H9 (cell line): ENCODE results near the gene TMEM35B. TPM values are rescaled to one million over a fixed set of nuclear protein-coding genes. Genes with fewer than 3 reads are reported as not detected.

Source experiments
- DNase-seq: peaks from one replicate; pipeline ENCODE4 v3.0.0-alpha.2; 2017
- H2AFZ ChIP-seq: one replicate; pipeline ENCODE4 v1.6.1; 2013; ENCODE audit warnings: mild to moderate bottlenecking, low read length, control low read depth, moderate library complexity
- H2AK5ac ChIP-seq: 2 replicates; pipeline ENCODE4 v1.6.1; 2013; ENCODE audit warnings: low read length, control low read depth, mixed read lengths; ENCODE audit not compliant: insufficient read length
- H2BK120ac ChIP-seq: one replicate; pipeline ENCODE4 v1.6.1; 2013; ENCODE audit warnings: low read depth, mild to moderate bottlenecking, low read length, control low read depth, inconsistent platforms; ENCODE audit not compliant: poor library complexity, severe bottlenecking
- H2BK12ac ChIP-seq: 2 replicates; pipeline ENCODE4 v1.6.1; 2013; ENCODE audit warnings: low read length, control low read depth, mixed read lengths, low read depth; ENCODE audit not compliant: insufficient read length
- H2BK15ac ChIP-seq: 2 replicates; pipeline ENCODE4 v1.6.1; 2013; ENCODE audit warnings: low read depth, low read length, control low read depth
- H2BK20ac ChIP-seq: one replicate; pipeline ENCODE4 v1.6.1; 2013; ENCODE audit warnings: low read depth, mild to moderate bottlenecking, low read length, control low read depth, inconsistent platforms; ENCODE audit not compliant: poor library complexity, severe bottlenecking
- H2BK5ac ChIP-seq: 2 replicates; pipeline ENCODE4 v1.6.1; 2013; ENCODE audit warnings: low read length, control low read depth, mixed read lengths; ENCODE audit not compliant: insufficient read length
- H3K14ac ChIP-seq: 2 replicates; pipeline ENCODE4 v1.6.1; 2013; ENCODE audit warnings: low read length, control low read depth; ENCODE audit not compliant: insufficient read depth
- H3K18ac ChIP-seq: 2 replicates; pipeline ENCODE4 v1.6.1; 2013; ENCODE audit warnings: low read depth, mild to moderate bottlenecking, mixed read lengths, low read length, control low read depth; ENCODE audit not compliant: insufficient read length
- H3K23ac ChIP-seq: 2 replicates; pipeline ENCODE4 v1.6.1; 2013; ENCODE audit warnings: low read length, control low read depth, mixed read lengths, low read depth; ENCODE audit not compliant: insufficient read length
- H3K23me2 ChIP-seq: 2 replicates; pipeline ENCODE4 v1.6.1; 2013; ENCODE audit warnings: low read depth, mild to moderate bottlenecking, mixed read lengths, low read length, control low read depth; ENCODE audit not compliant: insufficient read length, poor library complexity, severe bottlenecking
- H3K27ac ChIP-seq: 2 replicates; pipeline ENCODE4 v1.5.1; 2013; ENCODE audit warnings: low read length, control low read depth, mixed read lengths, low read depth; ENCODE audit not compliant: insufficient read length
- H3K27me3 ChIP-seq: 2 replicates; pipeline ENCODE4 v1.6.1; 2013; ENCODE audit warnings: low read length, control low read depth, inconsistent platforms; ENCODE audit not compliant: insufficient read depth
- H3K4ac ChIP-seq: 2 replicates; pipeline ENCODE4 v1.6.1; 2013; ENCODE audit warnings: low read depth, mild to moderate bottlenecking, control low read depth, inconsistent platforms, low read length, moderate library complexity
- H3K4me1 ChIP-seq: 2 replicates; pipeline ENCODE4 v1.6.1; 2013; ENCODE audit warnings: low read length, control low read depth, inconsistent platforms; ENCODE audit not compliant: insufficient read depth
- H3K4me2 ChIP-seq: 2 replicates; pipeline ENCODE4 v1.6.1; 2013; ENCODE audit warnings: low read length, control low read depth, mixed read lengths; ENCODE audit not compliant: insufficient read length, insufficient read depth
- H3K56ac ChIP-seq: 2 replicates; pipeline ENCODE4 v1.6.1; 2013; ENCODE audit warnings: low read depth, mild to moderate bottlenecking, mixed read lengths, low read length, control low read depth; ENCODE audit not compliant: insufficient read length
- H3K79me1 ChIP-seq: 2 replicates; pipeline ENCODE4 v1.6.1; 2013; ENCODE audit warnings: low read depth, mild to moderate bottlenecking, moderate library complexity, low read length, control low read depth, inconsistent platforms; ENCODE audit not compliant: insufficient read depth, poor library complexity, severe bottlenecking
- H3K79me2 ChIP-seq: 2 replicates; pipeline ENCODE4 v1.6.1; 2013; ENCODE audit warnings: low read length, control low read depth, inconsistent platforms; ENCODE audit not compliant: insufficient read depth
- H3K9ac ChIP-seq: 2 replicates; pipeline ENCODE4 v1.6.1; 2013; ENCODE audit warnings: low read length, control low read depth, mixed read lengths; ENCODE audit not compliant: insufficient read length; ENCODE audit errors: extremely low read depth
- H3K9me3 ChIP-seq: one replicate; pipeline ENCODE4 v1.6.1; 2013; ENCODE audit warnings: low read depth, low read length, inconsistent platforms; ENCODE audit not compliant: control insufficient read depth
- H3T11ph ChIP-seq: one replicate; pipeline ENCODE4 v1.6.1; 2013; ENCODE audit warnings: mild to moderate bottlenecking, low read length, control low read depth, inconsistent platforms
- H4K20me1 ChIP-seq: one replicate; pipeline ENCODE4 v1.6.1; 2013; ENCODE audit not compliant: control insufficient read depth, insufficient read length, insufficient read depth
- H4K5ac ChIP-seq: 2 replicates; pipeline ENCODE4 v1.6.1; 2013; ENCODE audit warnings: low read depth, mild to moderate bottlenecking, mixed read lengths, low read length, control low read depth; ENCODE audit not compliant: insufficient read length
- H4K8ac ChIP-seq: replicated peaks from 2 replicates; pipeline ENCODE4 v1.6.1; 2013; ENCODE audit warnings: low read length, control low read depth, mixed read lengths, low read depth; ENCODE audit not compliant: insufficient read length
- H4K91ac ChIP-seq: 2 replicates; pipeline ENCODE4 v1.6.1; 2013; ENCODE audit warnings: low read depth, mild to moderate bottlenecking, moderate library complexity, mixed read lengths, low read length, control low read depth; ENCODE audit not compliant: insufficient read length
- H3K27ac Mint-ChIP-seq, 3 experiments: 2 replicates in 2 of 3; 3 replicates in 1 of 3; pipeline ENCODE4 v1.8.0; 2020 to 2021; ENCODE audit warnings: mixed read lengths in 3 of 3, mild to moderate bottlenecking in 1 of 3, moderate library complexity in 1 of 3
- H3K27me3 Mint-ChIP-seq: 2 replicates; pipeline ENCODE4 v1.8.0; 2021; ENCODE audit warnings: low read depth, mild to moderate bottlenecking, moderate library complexity, mixed read lengths
- H3K36me3 Mint-ChIP-seq, 3 experiments: 2 replicates in 2 of 3; 3 replicates in 1 of 3; pipeline ENCODE4 v1.8.0; 2020 to 2021; ENCODE audit warnings: low read depth in 3 of 3, mixed read lengths in 3 of 3; ENCODE audit not compliant: insufficient read depth in 1 of 3
- H3K4me1 Mint-ChIP-seq, 2 experiments: 2 replicates each; pipeline ENCODE4 v1.8.0; 2020; ENCODE audit warnings: mixed read lengths in 2 of 2
- H3K4me3 Mint-ChIP-seq, 2 experiments: 2 replicates in 1 of 2; 3 replicates in 1 of 2; pipeline ENCODE4 v1.8.0; 2020 to 2021; ENCODE audit warnings: mild to moderate bottlenecking in 2 of 2, mixed read lengths in 2 of 2, moderate library complexity in 1 of 2
- H3K9me3 Mint-ChIP-seq, 2 experiments: 2 replicates in 1 of 2; 3 replicates in 1 of 2; pipeline ENCODE4 v1.8.0; 2020; ENCODE audit warnings: mild to moderate bottlenecking in 2 of 2, mixed read lengths in 2 of 2, moderate library complexity in 1 of 2
- CTCF ChIP-seq: fragments of 200-600 bp; sonication (generic); conservative IDR thresholded peaks from 3 replicates; pipeline ENCODE4 v1.8.0; 2021; ENCODE audit warnings: antibody characterized with exemption, mild to moderate bottlenecking
- WGBS: extraction: QIAGEN DNeasy Blood & Tissue Kit; methylation state at CpG from one replicate; pipeline ENCODE4 v1.1.7; 2013; ENCODE audit warnings: missing lambda C conversion rate, low lambda C conversion rate, mixed read lengths; ENCODE audit not compliant: insufficient read length; ENCODE audit errors: extremely low coverage; 5-methylcytosine and 5-hydroxymethylcytosine counted together
- total RNA-seq: library from RNA; stranded (reverse); gene quantifications from 2 replicates; pipeline ENCODE4 v1.2.1, GENCODE V29; 2021

The TMEM35B gene
- total RNA-seq, 1 experiment from 2014 or later: 7.7 TPM

GRCh38 chr1:34975771-34976170 lies 9.4 kb downstream of the TMEM35B start:
- no peak overlapping the region for H3K27ac ChIP-seq
- H2BK5ac ChIP-seq: no peak overlapping the region
- WGBS: no CpG with 5 or more reads among the region's 6 CpGs

More at GRCh38 chr1:34975771-34976170, 9.4 kb downstream of the TMEM35B start:
- no peak overlapping the region for H2BK20ac ChIP-seq
- H2BK15ac ChIP-seq: no peak overlapping the region
- no peak overlapping the region for H3T11ph ChIP-seq
- H4K91ac ChIP-seq: no peak overlapping the region
- no peaks in the 10 kb centered on the region for H3K23me2 ChIP-seq
- H2AFZ ChIP-seq: no peak overlapping the region
- H3K27me3 ChIP-seq: no peaks in the 10 kb centered on the region
- H3K9ac ChIP-seq: no peak overlapping the region
- no peak overlapping the region for H2AK5ac ChIP-seq
- H2BK120ac ChIP-seq: no peak overlapping the region
- no peak overlapping the region for H3K14ac ChIP-seq
- no peaks in the 10 kb centered on the region for H3K36me3 Mint-ChIP-seq
- H3K9me3 Mint-ChIP-seq: no peaks in the 10 kb centered on the region; a peak in 1 of 5 replicates
- H3K79me1 ChIP-seq: no peaks in the 10 kb centered on the region
- H3K4me1 Mint-ChIP-seq: peaks cover 20 to 27% of the 10 kb centered on the region in 2 experiments
- no peak overlapping the region for H3K23ac ChIP-seq
- H4K8ac ChIP-seq: no peak overlapping the region
- H4K20me1 ChIP-seq: no peaks in the 10 kb centered on the region
- no peaks in the 10 kb centered on the region for H3K9me3 ChIP-seq
- DNase-seq: no peak
- no peaks in the 10 kb centered on the region; the same call in 1 of the 2 replicates for H3K27me3 Mint-ChIP-seq
- TF ChIP-seq CTCF: no peak
- H4K5ac ChIP-seq: no peak overlapping the region
- H3K4me3 Mint-ChIP-seq: no peak overlapping the region
- H2BK12ac ChIP-seq: no peak overlapping the region
- no peak overlapping the region for H3K4ac ChIP-seq
- H3K4me1 ChIP-seq: peaks cover 4% of the 10 kb centered on the region; the same call in 1 of the 2 replicates
- no peak overlapping the region for H3K56ac ChIP-seq
- no peak overlapping the region; a peak in 1 of 7 replicates for H3K27ac Mint-ChIP-seq
- H3K18ac ChIP-seq: no peak overlapping the region
- no peak overlapping the region for H3K4me2 ChIP-seq
- no peaks in the 10 kb centered on the region for H3K79me2 ChIP-seq
